Astrocyte (in vitro differentiated cells and primary cell): Measurements from ENCODE around the gene TRIO. TPM values are rescaled to one million over a fixed set of nuclear protein-coding genes. Genes with fewer than 3 reads are reported as not detected.

Experiments
- DNase-seq: peaks from one replicate; pipeline ENCODE4 v3.0.0-alpha.2; 2010; ENCODE audit warnings: low read depth
- FAIRE-seq: peaks from 2 replicates; lab custom pipeline; 2011; peaks lifted over from hg19 to GRCh38; lab: Jason Lieb, UNC
- H2AFZ ChIP-seq: 2 replicates; pipeline ENCODE4 v1.6.0; 2012; ENCODE audit warnings: low read depth, low read length, inconsistent platforms
- H3K27ac ChIP-seq: 2 replicates; pipeline ENCODE4 v1.5.1; 2011; ENCODE audit warnings: low read depth, low read length, inconsistent platforms
- H3K27me3 ChIP-seq: 2 replicates; pipeline ENCODE4 v1.6.0; 2011; ENCODE audit warnings: low read length, inconsistent platforms; ENCODE audit not compliant: insufficient read depth
- H3K36me3 ChIP-seq: 2 replicates; pipeline ENCODE4 v1.5.1; 2011; ENCODE audit warnings: low read length, inconsistent platforms; ENCODE audit not compliant: insufficient read depth
- H3K4me1 ChIP-seq: 2 replicates; pipeline ENCODE4 v1.5.1; 2011; ENCODE audit warnings: low read length, inconsistent platforms; ENCODE audit not compliant: insufficient read depth
- H3K4me2 ChIP-seq: 2 replicates; pipeline ENCODE4 v1.6.0; 2012; ENCODE audit warnings: low read length, inconsistent platforms
- H3K4me3 ChIP-seq: 2 replicates; pipeline ENCODE4 v1.5.1; 2011; ENCODE audit warnings: low read depth, mild to moderate bottlenecking, low read length, inconsistent platforms; ENCODE audit not compliant: insufficient read depth
- H3K79me2 ChIP-seq: 2 replicates; pipeline ENCODE4 v1.6.0; 2012; ENCODE audit warnings: mild to moderate bottlenecking, low read length, inconsistent platforms; ENCODE audit not compliant: insufficient read depth
- H3K9ac ChIP-seq: 2 replicates; pipeline ENCODE4 v1.6.0; 2012; ENCODE audit warnings: mild to moderate bottlenecking, low read length, inconsistent platforms
- H3K9me3 ChIP-seq: 2 replicates; pipeline ENCODE4 v1.5.1; 2012; ENCODE audit warnings: low read depth, mild to moderate bottlenecking, low read length, inconsistent platforms; ENCODE audit not compliant: insufficient read depth
- H4K20me1 ChIP-seq: 2 replicates; pipeline ENCODE4 v1.6.0; 2012; ENCODE audit warnings: low read length, inconsistent platforms; ENCODE audit not compliant: insufficient read depth
- H3K27ac Mint-ChIP-seq: one replicate; pipeline ENCODE4 v1.8.0; 2021; ENCODE audit warnings: mild to moderate bottlenecking, mixed read lengths; ENCODE audit not compliant: unreplicated experiment
- H3K27me3 Mint-ChIP-seq: one replicate; pipeline ENCODE4 v1.8.0; 2021; ENCODE audit warnings: low read depth, mixed read lengths; ENCODE audit not compliant: unreplicated experiment
- H3K36me3 Mint-ChIP-seq: one replicate; pipeline ENCODE4 v1.8.0; 2021; ENCODE audit warnings: low read depth, mixed read lengths; ENCODE audit not compliant: unreplicated experiment
- H3K4me1 Mint-ChIP-seq: one replicate; pipeline ENCODE4 v1.8.0; 2021; ENCODE audit warnings: low read depth, mixed read lengths; ENCODE audit not compliant: unreplicated experiment
- H3K4me3 Mint-ChIP-seq: one replicate; pipeline ENCODE4 v1.8.0; 2021; ENCODE audit warnings: mild to moderate bottlenecking, moderate library complexity, mixed read lengths; ENCODE audit not compliant: unreplicated experiment
- H3K9me3 Mint-ChIP-seq: one replicate; pipeline ENCODE4 v1.8.0; 2021; ENCODE audit warnings: mild to moderate bottlenecking, mixed read lengths; ENCODE audit not compliant: unreplicated experiment
- EZH2 ChIP-seq: IDR thresholded peaks from 2 replicates; pipeline ENCODE4 v1.6.1; 2012; ENCODE audit warnings: mild to moderate bottlenecking, low read length, inconsistent platforms; ENCODE audit not compliant: insufficient read depth
- total RNA-seq: library from RNA; stranded (reverse); gene quantifications from 2 replicates; pipeline ENCODE4 v1.2.1, GENCODE V29; 2021
- TF ChIP-seq, protein P1 (sequence below): IDR thresholded peaks from 2 replicates; pipeline ENCODE4 v1.5.1; 2011; ENCODE audit warnings: low read depth, mild to moderate bottlenecking, inconsistent platforms, low read length, moderate library complexity; ENCODE audit not compliant: insufficient read depth

Gene TRIO
- total RNA-seq, 1 donor from 2014 or later, result 347 TPM

DNA sequence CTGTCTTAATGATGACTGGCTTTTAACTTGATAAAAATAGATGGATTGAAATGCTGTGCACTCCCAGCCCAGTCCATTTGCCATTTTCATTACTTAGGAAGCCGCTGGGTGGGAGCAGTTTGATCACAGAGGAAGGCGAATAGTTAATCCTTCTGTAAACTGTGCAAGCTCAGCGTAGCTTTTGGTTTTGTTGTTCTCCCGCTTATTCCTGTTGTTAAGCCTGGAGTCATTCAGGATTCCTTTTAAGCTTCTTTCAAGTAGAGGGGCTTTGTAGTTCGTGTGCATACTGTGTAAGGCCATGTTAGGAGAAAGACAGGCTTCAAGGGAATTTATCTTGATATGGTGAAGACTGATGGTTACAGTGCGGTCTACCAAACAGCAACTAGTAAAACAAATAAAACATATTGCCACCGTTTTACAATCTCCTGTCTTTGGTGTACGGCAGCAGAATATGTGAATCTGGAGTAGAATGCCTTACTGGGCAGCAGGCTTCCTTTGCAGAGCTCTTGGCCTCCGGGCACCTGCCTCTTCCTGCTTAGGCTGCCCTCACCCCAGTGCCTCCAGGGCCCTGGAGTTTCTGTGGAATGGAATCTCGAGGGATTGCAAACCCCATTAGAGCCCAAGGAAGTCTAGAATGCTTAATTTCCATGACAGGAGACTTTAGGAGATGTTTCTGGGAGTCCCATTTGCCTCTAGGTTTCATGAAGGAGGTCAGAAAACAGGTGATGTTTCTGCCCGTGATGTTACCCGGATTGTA lies 141.4 kb downstream of the TRIO start:
- Histone ChIP-seq H4K20me1 (peaks cover 86% of the 10 kb centered on the region), H3K79me2 (peaks cover 96% of the 10 kb centered on the region), H3K4me3 (no peak overlapping the region), H3K4me2 (no peak overlapping the region), H3K9me3 (no peaks in the 10 kb centered on the region), H3K4me1 (no peaks in the 10 kb centered on the region), H2AFZ (no peak overlapping the region), H3K36me3 (peaks cover 73% of the 10 kb centered on the region), H3K9ac (peak overlapping the region; percentile 8), H3K27ac (no peak overlapping the region), H3K27me3 (no peaks in the 10 kb centered on the region)
- Mint-ChIP-seq H3K27me3 (no peaks in the 10 kb centered on the region), H3K27ac (peak overlapping the region; percentile 70), H3K4me3 (no peak overlapping the region), H3K4me1 (peaks cover 63% of the 10 kb centered on the region), H3K9me3 (peaks cover 2% of the 10 kb centered on the region), H3K36me3 (peaks cover 34% of the 10 kb centered on the region)
- no peak for TF ChIP-seq EZH2
- TF ChIP-seq, protein P1, sequence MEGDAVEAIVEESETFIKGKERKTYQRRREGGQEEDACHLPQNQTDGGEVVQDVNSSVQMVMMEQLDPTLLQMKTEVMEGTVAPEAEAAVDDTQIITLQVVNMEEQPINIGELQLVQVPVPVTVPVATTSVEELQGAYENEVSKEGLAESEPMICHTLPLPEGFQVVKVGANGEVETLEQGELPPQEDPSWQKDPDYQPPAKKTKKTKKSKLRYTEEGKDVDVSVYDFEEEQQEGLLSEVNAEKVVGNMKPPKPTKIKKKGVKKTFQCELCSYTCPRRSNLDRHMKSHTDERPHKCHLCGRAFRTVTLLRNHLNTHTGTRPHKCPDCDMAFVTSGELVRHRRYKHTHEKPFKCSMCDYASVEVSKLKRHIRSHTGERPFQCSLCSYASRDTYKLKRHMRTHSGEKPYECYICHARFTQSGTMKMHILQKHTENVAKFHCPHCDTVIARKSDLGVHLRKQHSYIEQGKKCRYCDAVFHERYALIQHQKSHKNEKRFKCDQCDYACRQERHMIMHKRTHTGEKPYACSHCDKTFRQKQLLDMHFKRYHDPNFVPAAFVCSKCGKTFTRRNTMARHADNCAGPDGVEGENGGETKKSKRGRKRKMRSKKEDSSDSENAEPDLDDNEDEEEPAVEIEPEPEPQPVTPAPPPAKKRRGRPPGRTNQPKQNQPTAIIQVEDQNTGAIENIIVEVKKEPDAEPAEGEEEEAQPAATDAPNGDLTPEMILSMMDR, result no peak
- FAIRE-seq (no peak), DNase-seq (no peak)

DNA sequence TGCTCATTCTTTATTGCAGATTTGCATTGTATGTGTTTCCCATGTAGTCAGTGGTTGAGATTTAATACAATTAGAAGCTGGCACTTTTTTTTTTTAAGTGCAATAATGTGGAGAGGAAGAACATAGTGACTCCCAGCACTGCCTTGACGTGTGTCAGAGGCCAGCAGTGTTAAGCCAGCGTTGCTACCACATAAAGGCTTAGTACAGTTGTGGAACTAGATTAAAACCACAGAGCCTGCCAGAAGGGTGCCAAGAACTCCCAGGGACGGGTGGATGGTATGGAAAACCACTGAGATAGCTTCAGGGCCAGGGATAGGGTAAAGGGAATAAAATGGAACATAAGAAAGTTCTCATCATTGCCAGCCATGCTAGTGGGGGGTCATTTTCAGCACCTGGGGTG lies 142.9 kb downstream of the TRIO start:
- Histone ChIP-seq H3K4me2 (no peak overlapping the region), H3K4me3 (no peak overlapping the region), H3K79me2 (peaks cover 94% of the 10 kb centered on the region), H3K9me3 (no peaks in the 10 kb centered on the region), H2AFZ (no peak overlapping the region), H4K20me1 (peaks cover 84% of the 10 kb centered on the region), H3K27ac (no peak overlapping the region), H3K36me3 (peaks cover 72% of the 10 kb centered on the region), H3K27me3 (no peaks in the 10 kb centered on the region), H3K9ac (no peak overlapping the region), H3K4me1 (no peaks in the 10 kb centered on the region)
- no peak for FAIRE-seq
- H3K27ac Mint-ChIP-seq, result peak overlapping the region; percentile 64
- H3K9me3 Mint-ChIP-seq, result peaks cover 2% of the 10 kb centered on the region
- peaks cover 55% of the 10 kb centered on the region for H3K4me1 Mint-ChIP-seq
- no peaks in the 10 kb centered on the region for H3K27me3 Mint-ChIP-seq
- peaks cover 32% of the 10 kb centered on the region for H3K36me3 Mint-ChIP-seq
- no peak for DNase-seq
- TF ChIP-seq, protein P1, result no peak
- TF ChIP-seq EZH2, result no peak
- no peak overlapping the region for H3K4me3 Mint-ChIP-seq
